HCT116 (cell line): Measurements from ENCODE around the gene GPN1. TPM values are rescaled to one million over a fixed set of nuclear protein-coding genes. Genes with fewer than 3 reads are reported as not detected.

Experiments
- ATAC-seq: fragments of 200-7000 bp; cut with Tn5 transposase; 2 replicates; pipeline ENCODE4 v1.9.1; 2020; ENCODE audit warnings: mild to moderate bottlenecking, moderate library complexity
- BruUV-seq: library from RNA; stranded (reverse); fragments of 400-500 nt; replicated peaks from 2 replicates; lab custom pipeline; 2021; lab: Mats Ljungman, UMichigan
- CTCF ChIA-PET: fragments of 300-600 bp; sonication (Branson Sonifier 250); formaldehyde crosslinking; loops from one replicate; lab custom pipeline; 2021; ENCODE audit warnings: antibody characterized with exemption; lab: Charles Lee
- POLR2A ChIA-PET: fragments of 300-600, 350-600 bp; sonication (Branson Sonifier 250); formaldehyde crosslinking; loops from one replicate; lab custom pipeline; 2021; ENCODE audit warnings: antibody characterized with exemption; lab: Charles Lee
- RAD21 ChIA-PET, 2 experiments: fragments of 300-600 bp; sonication (Branson Sonifier 250); formaldehyde crosslinking; loops; one replicate each; lab custom pipeline; 2023; ENCODE audit warnings: low total read pairs in 2 of 2; ENCODE audit not compliant: uncharacterized antibody in 2 of 2, unreplicated experiment in 2 of 2, low non-redundant PET in 1 of 2; lab: Charles Lee
- DNase-seq: peaks from one replicate; pipeline ENCODE4 v3.0.0-alpha.2; 2010; ENCODE audit warnings: low read depth, low spot score
- H2AFZ ChIP-seq: fragments of 200-600 bp; shearing (Covaris generic), sonication (generic); 2 replicates; pipeline ENCODE4 v1.6.1; 2017; ENCODE audit warnings: low read depth, mixed run types, mixed read lengths, antibody characterized with exemption, low read length; ENCODE audit not compliant: poor library complexity, severe bottlenecking
- H3K27ac ChIP-seq: 2 replicates; pipeline ENCODE4 v1.5.1; 2012; ENCODE audit warnings: low read depth, low read length
- H3K27me3 ChIP-seq: fragments of 200-600 bp; sonication (generic); 2 replicates; pipeline ENCODE4 v1.6.1; 2016; ENCODE audit warnings: mixed run types, low read length, mixed read lengths; ENCODE audit not compliant: insufficient read depth
- H3K36me3 ChIP-seq, 2 experiments: fragments of 200-500 bp in 1 of 2; fragments of 200-600 bp in 1 of 2; sonication (Bioruptor generic) in 1 of 2; sonication (generic) in 1 of 2; 2 replicates each; pipeline versions ENCODE4 v1.5.1 to v1.6.1; 2014 to 2016; ENCODE audit warnings: low read length in 2 of 2, inconsistent platforms in 1 of 2, mixed read lengths in 1 of 2, mixed run types in 1 of 2; ENCODE audit not compliant: insufficient read depth in 2 of 2, control insufficient read depth in 1 of 2
- H3K4me1 ChIP-seq, 2 experiments: fragments of 200-600 bp in 1 of 2; sonication (generic) in 1 of 2; 2 replicates each; pipeline versions ENCODE4 v1.5.1 to v1.6.1; 2012 to 2017; ENCODE audit warnings: low read length in 2 of 2, inconsistent platforms in 1 of 2, mild to moderate bottlenecking in 1 of 2, mixed read lengths in 1 of 2, mixed run types in 1 of 2, moderate library complexity in 1 of 2; ENCODE audit not compliant: insufficient read depth in 2 of 2, control insufficient read depth in 1 of 2
- H3K4me2 ChIP-seq: fragments of 200-600 bp; sonication (generic); 2 replicates; pipeline ENCODE4 v1.6.1; 2017; ENCODE audit warnings: mixed run types, low read length, mixed read lengths
- H3K4me3 ChIP-seq, 2 experiments: fragments of 200-600 bp in 1 of 2; sonication (generic) in 1 of 2; replicated peaks in 1 of 2; 2 replicates each; pipeline ENCODE4 v1.5.1; 2011 to 2016; ENCODE audit warnings: low read length in 2 of 2, control low read depth in 1 of 2, low read depth in 1 of 2, mild to moderate bottlenecking in 1 of 2, mixed read lengths in 1 of 2, mixed run types in 1 of 2
- H3K79me2 ChIP-seq: fragments of 200-600 bp; sonication (generic); 2 replicates; pipeline ENCODE4 v1.6.1; 2017; ENCODE audit warnings: mild to moderate bottlenecking, mixed run types, low read length, moderate library complexity, mixed read lengths; ENCODE audit not compliant: insufficient read depth
- H3K9ac ChIP-seq: fragments of 200-600 bp; sonication (generic); 2 replicates; pipeline ENCODE4 v1.6.1; 2016; ENCODE audit warnings: low read length, mixed read lengths
- H3K9me2 ChIP-seq: fragments of 200-600 bp; sonication (generic), shearing (Covaris generic); 2 replicates; pipeline ENCODE4 v1.6.1; 2017; ENCODE audit warnings: mixed run types, mild to moderate bottlenecking, moderate library complexity; ENCODE audit not compliant: insufficient read depth
- H3K9me3 ChIP-seq, 2 experiments: fragments of 200-500 bp in 1 of 2; fragments of 200-600 bp in 1 of 2; sonication (Bioruptor generic) in 1 of 2; sonication (generic) in 1 of 2; 2 replicates each; pipeline ENCODE4 v1.6.1; 2014 to 2017; ENCODE audit warnings: low read length in 2 of 2, mixed read lengths in 2 of 2, inconsistent platforms in 1 of 2, low read depth in 1 of 2, mild to moderate bottlenecking in 1 of 2, mixed run types in 1 of 2, moderate library complexity in 1 of 2; ENCODE audit not compliant: control insufficient read depth in 1 of 2, insufficient read depth in 1 of 2
- H4K20me1 ChIP-seq: fragments of 200-600 bp; sonication (generic), shearing (Covaris generic); 2 replicates; pipeline ENCODE4 v1.6.1; 2017; ENCODE audit warnings: mixed run types, mild to moderate bottlenecking, moderate library complexity; ENCODE audit not compliant: insufficient read depth
- ATF3 ChIP-seq: IDR thresholded peaks from 2 replicates; pipeline ENCODE4 v1.6.1; 2012
- CBX3 ChIP-seq: IDR thresholded peaks from 2 replicates; pipeline ENCODE4 v1.6.1; 2012; ENCODE audit warnings: low read depth
- CEBPB ChIP-seq: IDR thresholded peaks from 2 replicates; pipeline ENCODE4 v1.6.1; 2012; ENCODE audit warnings: low read depth
- CTCF ChIP-seq, 3 experiments: fragments of 200-600 bp in 1 of 3; sonication (generic) in 1 of 3; IDR thresholded peaks in 2 of 3; conservative IDR thresholded peaks in 1 of 3; 2 replicates each; pipeline ENCODE4 v1.5.1; 2012 to 2017; ENCODE audit warnings: low read depth in 2 of 3, low read length in 2 of 3, antibody characterized with exemption in 1 of 3, borderline replicate concordance in 1 of 3, control low read depth in 1 of 3, mild to moderate bottlenecking in 1 of 3, mixed read lengths in 1 of 3, mixed run types in 1 of 3, moderate library complexity in 1 of 3; ENCODE audit not compliant: insufficient read depth in 1 of 3
- ELF1 ChIP-seq: IDR thresholded peaks from 2 replicates; pipeline ENCODE4 v1.6.1; 2012; ENCODE audit warnings: low read depth, borderline replicate concordance
- EZH2 ChIP-seq: fragments of 200-600 bp; sonication (generic); IDR thresholded peaks from 2 replicates; pipeline ENCODE4 v1.6.1; 2017; ENCODE audit warnings: antibody characterized with exemption, mixed run types
- FOSL1 ChIP-seq: IDR thresholded peaks from 2 replicates; pipeline ENCODE4 v1.6.1; 2012; ENCODE audit warnings: low read depth
- JUND ChIP-seq: IDR thresholded peaks from 2 replicates; pipeline ENCODE4 v1.6.1; 2012
- MAX ChIP-seq: IDR thresholded peaks from 2 replicates; pipeline ENCODE4 v1.6.1; 2012
- POLR2AphosphoS5 ChIP-seq: IDR thresholded peaks from 2 replicates; pipeline ENCODE4 v1.6.1; 2011; ENCODE audit warnings: mild to moderate bottlenecking, low read depth, low read length, moderate library complexity
- RAD21 ChIP-seq: IDR thresholded peaks from 2 replicates; pipeline ENCODE4 v1.6.1; 2012; ENCODE audit warnings: low read depth, mild to moderate bottlenecking
- REST ChIP-seq: IDR thresholded peaks from 2 replicates; pipeline ENCODE4 v1.6.1; 2012; ENCODE audit warnings: low read depth
- SP1 ChIP-seq: IDR thresholded peaks from 2 replicates; pipeline ENCODE4 v1.6.1; 2012; ENCODE audit warnings: low read depth
- SRF ChIP-seq: IDR thresholded peaks from 2 replicates; pipeline ENCODE4 v1.6.1; 2012; ENCODE audit warnings: low read depth
- YY1 ChIP-seq: IDR thresholded peaks from 2 replicates; pipeline ENCODE4 v1.6.1; 2011; ENCODE audit warnings: low read length, low read depth, moderate library complexity, mild to moderate bottlenecking; ENCODE audit not compliant: insufficient replicate concordance; ENCODE audit errors: extremely low read depth
- ZBTB33 ChIP-seq: IDR thresholded peaks from 2 replicates; pipeline ENCODE4 v1.6.1; 2011; ENCODE audit warnings: mild to moderate bottlenecking, low read length, moderate library complexity; ENCODE audit not compliant: insufficient replicate concordance; ENCODE audit errors: extremely low read depth
- ZFX ChIP-seq: fragments of 450-650 bp; IDR thresholded peaks from 2 replicates; pipeline ENCODE4 v1.6.1; 2017
- ZNF274 ChIP-seq: fragments of 200-500 bp; sonication (Bioruptor generic); IDR thresholded peaks from 2 replicates; pipeline ENCODE4 v1.6.1; 2014; ENCODE audit warnings: mild to moderate bottlenecking, low read depth, low read length, inconsistent platforms
- intact Hi-C: fragments of 100-400 bp; cut with micrococcal nuclease; formaldehyde crosslinking; loops from 2 replicates; pipeline ENCODE4 v1.10.0; 2022
- total RNA-seq: library from RNA; stranded (reverse); gene quantifications from one replicate; pipeline ENCODE4 v1.2.1, GENCODE V29; 2021; ENCODE audit not compliant: unreplicated experiment

GPN1 gene
- total RNA-seq, 1 experiment from 2014 or later: 34.3 TPM

- RAD21 ChIA-PET: no interaction called here
These were observed 9.9 kb downstream of the GPN1 start for GRCh38 chr2:27638709-27639108.

More at GRCh38 chr2:27638709-27639108, 9.9 kb downstream of the GPN1 start:
- Histone ChIP-seq H3K4me3 (no peak overlapping the region), H3K9me2 (no peaks in the 10 kb centered on the region), H2AFZ (no peak overlapping the region), H3K4me1 (no peaks in the 10 kb centered on the region), H3K27me3 (no peaks in the 10 kb centered on the region), H3K9me3 (no peaks in the 10 kb centered on the region), H3K36me3 (peaks cover 46 to 53% of the 10 kb centered on the region in 2 experiments; a peak in 3 of 4 replicates), H3K79me2 (no peaks in the 10 kb centered on the region; the same call in none of the 2 replicates), H4K20me1 (no peaks in the 10 kb centered on the region), H3K9ac (no peak overlapping the region), H3K27ac (no peak overlapping the region), H3K4me2 (no peak overlapping the region)
- BruUV-seq: no TSS peak
- TF ChIP-seq ZBTB33 (no peak), CEBPB (no peak), FOSL1 (no peak), SP1 (no peak), CTCF (IDR thresholded peaks at IDR 0.05 in 2 of 3, conservative IDR thresholded peaks at IDR 0.05 in 1 of 3; ENCODE audit: borderline replicate concordance in 1 of 3, insufficient read depth in 1 of 3, low read depth in 2 of 3, low read length in 2 of 3) (no peak), ZNF274 (no peak), SRF (no peak), ELF1 (no peak), YY1 (no peak), CBX3 (no peak), EZH2 (no peak), RAD21 (no peak), MAX (no peak), REST (no peak), ZFX (no peak), POLR2AphosphoS5 (no peak), ATF3 (no peak), JUND (no peak)
- no peak for ATAC-seq
- ChIA-PET POLR2A (no interaction called here), CTCF (no interaction called here)
- intact Hi-C loops: no loop called here
- DNase-seq: no peak
